IMR-90 (cell line): ENCODE data around the gene CGN. TPM values are rescaled to one million over a fixed set of nuclear protein-coding genes. Genes with fewer than 3 reads are reported as not detected.

ENCODE experiments used
- ATAC-seq: fragments of 200-7000 bp; cut with Tn5 transposase; 2 replicates; pipeline ENCODE4 v1.9.1; 2020; ENCODE audit warnings: low read depth, mild to moderate bottlenecking, moderate library complexity
- BruUV-seq: library from RNA; stranded (reverse); fragments of 400-500 nt; replicated peaks from 2 replicates; lab custom pipeline; 2021; lab: Mats Ljungman, UMichigan
- CTCF ChIA-PET: fragments of 300-600 bp; formaldehyde crosslinking; extraction: SDS; loops from one replicate; lab custom pipeline; 2021; ENCODE audit warnings: antibody characterized with exemption; lab: Yijun Ruan, JAX
- POLR2A ChIA-PET: fragments of 300-600 bp; sonication (Branson Sonifier 250); formaldehyde crosslinking; loops from one replicate; lab custom pipeline; 2022; ENCODE audit warnings: antibody characterized with exemption; ENCODE audit not compliant: unreplicated experiment; lab: Charles Lee
- DNase-seq: peaks from one replicate; pipeline ENCODE4 v3.0.0; 2013
- H2AFZ ChIP-seq: replicated peaks from 2 replicates; pipeline ENCODE3; 2013; ENCODE audit warnings: low read length, mild to moderate bottlenecking; ENCODE audit not compliant: poor library complexity
- H2AK5ac ChIP-seq: 2 replicates; pipeline ENCODE4 v1.6.1; 2013; ENCODE audit warnings: low read depth, low read length, inconsistent platforms
- H2AK9ac ChIP-seq: replicated peaks from 2 replicates; pipeline ENCODE3; 2013; ENCODE audit warnings: mild to moderate bottlenecking, low read depth, low read length, moderate library complexity; ENCODE audit not compliant: poor library complexity
- H2BK120ac ChIP-seq: 2 replicates; pipeline ENCODE4 v1.6.1; 2013; ENCODE audit warnings: low read depth, low read length, inconsistent platforms
- H2BK15ac ChIP-seq: 3 replicates; pipeline ENCODE4 v1.6.1; 2013; ENCODE audit warnings: low read depth, low read length, inconsistent platforms
- H2BK20ac ChIP-seq: 2 replicates; pipeline ENCODE4 v1.6.1; 2013; ENCODE audit warnings: low read depth, mild to moderate bottlenecking, inconsistent platforms, low read length, moderate library complexity
- H2BK5ac ChIP-seq: 2 replicates; pipeline ENCODE4 v1.6.1; 2013; ENCODE audit warnings: mild to moderate bottlenecking, low read depth, low read length, inconsistent platforms; ENCODE audit not compliant: poor library complexity, severe bottlenecking
- H3K14ac ChIP-seq: replicated peaks from 2 replicates; pipeline ENCODE4 v1.6.1; 2013; ENCODE audit warnings: low read depth, low read length, inconsistent platforms
- H3K18ac ChIP-seq: 2 replicates; pipeline ENCODE4 v1.6.1; 2013; ENCODE audit warnings: low read depth, low read length, control low read depth
- H3K23ac ChIP-seq: 2 replicates; pipeline ENCODE4 v1.6.1; 2013; ENCODE audit warnings: low read depth, low read length, inconsistent platforms
- H3K27ac ChIP-seq: 2 replicates; pipeline ENCODE4 v1.5.1; 2013; ENCODE audit warnings: mild to moderate bottlenecking, control low read depth, low read length; ENCODE audit not compliant: insufficient read depth
- H3K27me3 ChIP-seq: 2 replicates; pipeline ENCODE4 v1.6.1; 2013; ENCODE audit warnings: low read length; ENCODE audit not compliant: control insufficient read depth, insufficient read depth
- H3K36me3 ChIP-seq: 2 replicates; pipeline ENCODE4 v1.6.1; 2013; ENCODE audit warnings: low read length, mixed read lengths; ENCODE audit not compliant: control insufficient read depth, insufficient read depth
- H3K4ac ChIP-seq: 2 replicates; pipeline ENCODE4 v1.6.1; 2013; ENCODE audit warnings: low read depth, low read length, inconsistent platforms
- H3K4me1 ChIP-seq: 2 replicates; pipeline ENCODE4 v1.6.1; 2013; ENCODE audit warnings: low read length, mixed read lengths; ENCODE audit not compliant: control insufficient read depth, insufficient read depth
- H3K4me2 ChIP-seq: 2 replicates; pipeline ENCODE4 v1.6.1; 2013; ENCODE audit warnings: low read depth, mild to moderate bottlenecking, control low read depth, low read length, moderate library complexity
- H3K4me3 ChIP-seq: 2 replicates; pipeline ENCODE4 v1.5.1; 2013; ENCODE audit warnings: low read depth, mild to moderate bottlenecking, control low read depth, low read length, moderate library complexity; ENCODE audit not compliant: insufficient read depth
- H3K56ac ChIP-seq: 2 replicates; pipeline ENCODE4 v1.6.1; 2013; ENCODE audit warnings: low read length, inconsistent platforms; ENCODE audit not compliant: insufficient read depth; ENCODE audit errors: extremely low read depth
- H3K79me1 ChIP-seq, 2 experiments: 2 replicates each; pipeline ENCODE4 v1.6.1; 2013; ENCODE audit warnings: low read length in 2 of 2, inconsistent platforms in 1 of 2, low read depth in 1 of 2
- H3K9ac ChIP-seq: 2 replicates; pipeline ENCODE4 v1.6.1; 2013; ENCODE audit warnings: low read depth, low read length, control low read depth
- H3K9me1 ChIP-seq: 2 replicates; pipeline ENCODE4 v1.6.1; 2013; ENCODE audit warnings: low read length, inconsistent platforms; ENCODE audit not compliant: insufficient read depth
- H3K9me3 ChIP-seq: 2 replicates; pipeline ENCODE4 v1.6.1; 2013; ENCODE audit warnings: low read length; ENCODE audit not compliant: control insufficient read depth, insufficient read depth
- H4K20me1 ChIP-seq: 2 replicates; pipeline ENCODE4 v1.6.1; 2013; ENCODE audit warnings: low read length, inconsistent platforms; ENCODE audit not compliant: insufficient read depth
- H4K5ac ChIP-seq: 2 replicates; pipeline ENCODE4 v1.6.1; 2013; ENCODE audit warnings: mild to moderate bottlenecking, low read depth, low read length, control low read depth
- H4K8ac ChIP-seq, 2 experiments: 2 replicates each; pipeline ENCODE4 v1.6.1; 2013; ENCODE audit warnings: low read depth in 2 of 2, low read length in 2 of 2, control low read depth in 1 of 2, inconsistent platforms in 1 of 2
- H4K91ac ChIP-seq: 2 replicates; pipeline ENCODE4 v1.6.1; 2013; ENCODE audit warnings: low read depth, low read length, inconsistent platforms; ENCODE audit not compliant: insufficient read depth
- FOS ChIP-seq: fragments of 150-350 bp; IDR thresholded peaks from 2 replicates; pipeline ENCODE4 v1.6.1; 2016; ENCODE audit warnings: low read depth, low read length
- WGBS, 2 experiments: methylation state at CpG; one replicate each; pipeline versions ENCODE4 v1.1.5 to v1.1.7; 2013; ENCODE audit warnings: missing lambda C conversion rate in 2 of 2; ENCODE audit not compliant: insufficient read length in 1 of 2; ENCODE audit errors: extremely low coverage in 2 of 2; 5-methylcytosine and 5-hydroxymethylcytosine counted together
- dilution Hi-C: fragments of 300-500 bp; cut with HindIII; formaldehyde crosslinking; loops from one replicate; pipeline ENCODE4 v1.14.3; 2018; ENCODE audit warnings: low sequenced_read_pairs; ENCODE audit not compliant: unreplicated experiment
- in situ Hi-C: fragments of 300-500 bp; cut with MboI; formaldehyde crosslinking; loops from 3 replicates; pipeline ENCODE4 v1.14.3; 2019; ENCODE audit warnings: low sequenced_read_pairs, inconsistent platforms, mixed read lengths
- intact Hi-C: fragments of 100-400 bp; cut with micrococcal nuclease; formaldehyde crosslinking; loops from 2 replicates; pipeline ENCODE4 v1.10.0; 2022
- polyA plus RNA-seq, 3 experiments: library from polyadenylated mRNA; depleted of rRNA; stranded (reverse); fragments of >200 nt; gene quantifications; 2 replicates each; pipeline ENCODE4 v1.2.3, GENCODE V29; 2012; ENCODE audit warnings: low replicate concordance in 1 of 3
- total RNA-seq: library from RNA; depleted of rRNA; stranded (reverse); fragments of >200 nt; gene quantifications from 2 replicates; pipeline ENCODE4 v1.2.3, GENCODE V29; 2012

The CGN gene
- total and polyA plus RNA-seq, 2 of the 4 experiments (the other 2 are of a cell fraction): 0.34 to 0.36 TPM

- Histone ChIP-seq H3K79me1 (no peaks in the 10 kb centered on the region), H2BK20ac (no peak overlapping the region), H4K20me1 (no peaks in the 10 kb centered on the region), H3K9me3 (no peaks in the 10 kb centered on the region), H4K8ac (no peak overlapping the region), H3K4me1 (peaks cover 3% of the 10 kb centered on the region), H3K36me3 (no peaks in the 10 kb centered on the region), H2AK9ac (no peak overlapping the region), H3K4ac (no peak overlapping the region), H3K23ac (no peak overlapping the region), H2AK5ac (no peak overlapping the region), H2BK120ac (no peak overlapping the region), H3K18ac (no peak overlapping the region), H3K27me3 (peaks cover 2% of the 10 kb centered on the region), H3K4me2 (no peak overlapping the region), H2BK5ac (no peak overlapping the region), H2BK15ac (no peak overlapping the region), H4K5ac (no peak overlapping the region), H3K9me1 (peaks cover 3% of the 10 kb centered on the region; the same call in 1 of the 2 replicates), H3K56ac (no peak overlapping the region), H3K14ac (no peak overlapping the region), H3K9ac (no peak overlapping the region), H2AFZ (no peak overlapping the region), H3K27ac (no peak overlapping the region), H3K4me3 (no peak overlapping the region), H4K91ac (no peak overlapping the region)
- no CpG with 5 or more reads among the region's 5 CpGs for WGBS, 2 experiments
- ATAC-seq (no peak), DNase-seq (no peak)
- TF ChIP-seq FOS: no peak
- dilution Hi-C loops: no loop called here
- POLR2A ChIA-PET: no interaction called here
- CTCF ChIA-PET: no interaction called here
- in situ Hi-C loops: no loop called here
- intact Hi-C loops: no loop called here
- no TSS peak for BruUV-seq
These were observed 19.5 kb upstream of the CGN start for GRCh38 chr1:151491641-151492040.
